NCI-H748 (cell line): Measurements from ENCODE around the gene IMP4.

Source experiments
- DNase-seq: peaks from one replicate; lab custom pipeline; 2025; ENCODE audit not compliant: unreplicated experiment; lab: John Stamatoyannopoulos, UW

The IMP4 gene

DNA sequence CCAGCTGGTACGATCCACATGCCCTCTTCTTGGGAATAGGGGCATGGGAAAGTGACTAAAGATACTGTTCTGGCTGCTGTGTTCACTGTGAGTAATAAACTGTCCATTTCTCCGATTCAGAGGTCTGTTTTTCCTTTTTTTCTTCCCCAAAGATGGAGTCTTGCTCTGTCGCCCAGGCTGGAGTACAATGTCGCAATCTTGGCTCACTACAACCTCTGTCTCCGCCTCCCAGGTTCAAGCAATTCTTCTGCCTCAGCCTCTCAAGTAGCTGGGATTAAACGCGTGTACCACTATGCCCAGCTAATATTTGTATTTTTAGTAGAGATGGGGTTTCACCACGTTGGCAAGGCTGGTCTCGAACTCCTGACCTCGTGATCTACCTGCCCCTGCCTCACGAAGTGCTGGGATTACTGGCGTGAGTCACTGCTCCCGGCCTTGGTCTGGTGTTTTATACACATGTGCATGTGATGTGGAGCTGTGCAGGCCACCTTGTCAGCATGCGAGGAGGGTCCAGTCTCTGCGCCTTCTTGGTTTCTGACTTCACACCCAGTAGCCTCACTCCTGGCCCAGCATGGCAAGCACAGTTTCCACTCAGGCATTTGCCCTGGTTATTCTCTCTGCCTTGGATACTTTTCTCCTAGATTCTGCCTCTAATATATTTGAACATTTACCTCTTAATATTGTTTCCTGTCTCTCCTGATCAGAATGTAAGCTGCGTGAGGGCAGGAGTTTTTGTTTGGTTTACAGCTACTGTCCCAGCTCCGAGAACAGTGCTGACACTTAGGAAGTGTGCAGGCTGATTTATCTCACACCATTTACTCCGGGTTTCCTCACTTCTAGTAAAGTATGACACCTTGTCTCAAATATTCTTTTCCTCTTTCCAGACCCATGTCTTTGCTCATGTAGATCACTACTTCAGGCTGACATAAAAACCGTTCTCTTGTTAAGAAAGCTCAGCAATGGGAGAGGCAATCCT is 32.9 kb downstream of the IMP4 start:
- no peak for DNase-seq

DNA sequence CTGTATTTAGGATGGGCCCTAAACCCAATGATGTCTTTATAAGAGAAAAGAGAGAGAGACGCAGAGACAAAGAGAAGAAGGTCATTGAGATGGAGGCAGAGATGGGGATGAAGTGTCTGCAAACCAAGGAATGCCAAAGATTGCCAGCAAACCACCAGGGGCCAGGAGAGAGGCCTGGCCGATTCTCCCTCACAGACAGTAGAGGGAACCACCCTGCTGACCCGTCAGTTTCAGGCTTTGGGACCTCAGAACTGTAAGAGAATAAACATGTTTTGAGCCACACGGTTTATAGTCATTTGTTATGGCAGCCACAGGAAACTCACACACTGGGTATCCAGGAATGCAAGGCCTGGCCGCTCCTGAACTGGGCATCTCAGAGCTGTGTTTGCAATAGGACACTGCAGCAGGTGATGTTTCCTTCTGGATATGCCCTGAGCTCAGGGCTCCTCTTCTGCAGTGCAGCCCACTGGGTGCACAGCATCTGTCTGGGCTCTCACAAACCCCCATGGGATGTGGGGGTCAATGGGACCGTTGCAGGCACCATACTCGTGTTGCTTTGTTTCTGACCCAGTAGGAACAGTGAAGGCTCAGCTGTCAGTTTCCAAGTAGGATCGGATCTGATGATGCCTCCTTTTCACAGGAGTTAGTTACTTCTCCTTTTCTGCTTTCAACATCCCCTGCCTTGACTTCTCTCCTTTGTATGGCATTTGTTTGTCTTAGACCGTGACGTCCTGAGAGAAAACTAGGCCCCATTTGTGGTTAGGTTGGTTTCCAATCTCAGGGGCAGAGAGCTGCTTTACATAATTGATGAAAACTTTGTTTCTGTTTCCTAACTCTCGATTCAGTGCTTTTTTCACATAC is 34.0 kb downstream of the IMP4 start:
- no peak for DNase-seq

DNA sequence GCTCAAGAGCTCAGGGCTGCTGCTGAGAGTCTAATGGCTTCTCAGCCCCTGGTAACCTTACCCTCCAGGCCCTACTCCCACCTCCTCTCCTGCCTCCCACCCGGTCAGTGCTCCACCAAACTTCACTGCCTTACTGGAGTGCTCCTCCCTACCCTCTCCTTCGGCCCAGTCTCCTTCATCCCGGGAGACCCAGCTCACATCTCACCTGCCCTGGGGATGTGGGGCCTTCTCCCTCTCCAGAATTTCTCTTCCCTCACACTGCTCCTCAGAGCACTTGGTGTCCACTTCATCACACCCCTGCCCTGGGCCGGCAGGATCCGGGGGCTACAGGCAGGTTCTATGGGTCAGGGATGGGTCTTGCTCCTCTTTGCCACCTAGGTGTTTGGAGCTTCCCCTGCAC is 34.8 kb downstream of the IMP4 start:
- DNase-seq = no peak

DNA sequence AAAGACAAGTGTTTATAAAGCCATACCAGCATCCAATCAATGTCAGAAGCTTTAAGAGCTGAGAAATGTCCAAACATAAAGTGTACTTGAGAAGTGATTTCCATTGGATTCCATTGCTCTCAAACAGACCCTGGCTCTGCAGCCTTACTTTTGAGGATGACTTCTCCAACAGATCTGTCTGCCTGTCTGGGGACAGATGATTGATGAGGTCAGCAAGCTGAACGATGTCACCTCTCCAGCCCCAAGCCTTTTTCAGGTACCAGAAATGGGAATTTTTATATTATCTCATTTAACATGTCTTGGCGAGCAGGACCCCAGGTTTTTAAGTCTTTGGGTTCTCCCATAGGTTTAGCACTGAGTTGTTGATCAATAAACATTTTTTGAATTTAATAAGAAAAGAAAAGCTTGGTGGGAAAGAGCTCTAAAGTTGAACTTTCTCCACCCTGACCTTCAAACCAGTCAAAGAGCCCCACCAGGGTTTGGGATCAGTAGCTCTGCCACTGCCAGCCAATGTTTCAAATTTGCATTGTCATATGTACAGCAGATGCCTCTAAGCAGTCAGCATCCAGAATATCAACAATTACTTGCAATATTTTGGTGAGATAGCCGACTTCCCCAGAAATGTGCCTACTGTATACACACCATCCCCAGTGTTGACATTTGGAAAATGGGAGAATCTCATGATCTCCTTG is 35.7 kb downstream of the IMP4 start:
- no peak for DNase-seq

DNA sequence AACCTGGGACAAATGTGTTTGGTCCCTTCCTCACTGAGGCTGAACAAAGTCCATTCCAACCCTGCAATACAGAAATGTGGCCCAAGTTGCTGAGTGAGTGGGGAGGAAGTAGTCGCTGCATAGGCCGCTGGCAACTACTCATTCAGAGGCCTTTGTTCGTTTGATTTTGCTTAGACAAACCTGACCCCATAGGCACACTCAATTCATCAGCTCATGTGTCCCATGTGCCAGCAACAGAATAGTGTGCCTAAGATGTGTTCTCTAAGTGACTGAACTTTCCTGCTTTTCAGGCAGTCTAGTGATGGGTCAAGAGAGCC is 36.2 kb downstream of the IMP4 start:
- DNase-seq = no peak

DNA sequence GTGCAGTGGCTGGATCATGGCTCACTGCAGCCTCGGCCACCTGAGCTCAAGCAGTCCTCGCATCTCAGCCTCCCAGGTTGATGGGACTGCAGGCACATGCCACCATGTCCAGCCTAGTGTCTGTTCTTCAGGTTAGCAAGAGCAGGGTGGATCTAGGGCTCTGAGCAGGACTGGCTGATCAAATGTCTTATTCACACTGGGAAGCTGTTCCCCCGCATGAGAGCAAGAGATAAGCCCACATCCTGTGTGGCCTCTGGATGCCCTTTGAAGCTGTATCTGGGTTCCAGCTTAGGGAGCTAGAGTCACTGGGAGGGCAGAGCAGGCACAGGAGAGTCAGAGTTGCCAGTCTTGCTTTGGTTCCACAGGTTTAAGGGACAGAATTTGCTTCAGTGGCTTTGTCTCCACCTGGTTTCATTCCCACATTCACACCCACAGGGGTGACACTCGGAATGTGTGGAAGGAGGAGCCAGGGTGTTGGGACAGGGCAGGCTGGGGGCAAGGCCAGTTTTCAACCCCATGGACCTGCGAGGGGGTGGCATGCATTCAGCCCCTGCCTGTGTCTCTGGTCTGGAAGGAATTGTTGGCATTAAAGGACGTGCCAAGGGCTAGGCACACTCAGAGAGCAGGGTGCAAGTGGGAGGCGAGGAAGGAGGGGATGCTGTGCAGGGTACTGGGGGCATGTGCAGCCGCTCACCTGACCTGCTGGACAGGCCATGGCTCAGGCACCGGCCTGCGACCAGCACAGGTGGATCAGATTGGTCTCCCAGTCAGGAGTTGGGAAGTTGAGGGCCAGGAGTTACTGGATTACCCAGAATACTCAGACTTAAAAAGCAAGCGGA is 37.6 kb downstream of the IMP4 start:
- no peak for DNase-seq

DNA sequence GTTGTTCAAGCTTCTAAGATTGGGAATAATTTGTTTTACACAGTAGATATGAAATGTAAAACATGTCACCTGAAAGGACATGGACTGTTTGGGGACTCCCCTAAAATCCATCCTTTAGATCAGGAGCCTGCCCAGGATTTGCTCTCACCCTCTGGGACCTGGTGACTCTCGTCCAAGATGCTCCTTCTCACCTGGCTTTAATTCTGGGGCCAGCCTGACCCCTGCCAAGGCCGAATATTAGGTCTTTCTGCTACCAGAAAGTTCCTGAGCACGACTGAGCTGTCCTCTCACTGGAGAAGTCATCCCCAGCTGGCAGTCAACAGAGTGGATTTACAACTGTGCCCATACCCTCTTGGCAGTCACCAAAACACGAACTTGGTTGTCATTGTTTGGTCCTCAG is 38.4 kb downstream of the IMP4 start:
- DNase-seq = no peak

DNA sequence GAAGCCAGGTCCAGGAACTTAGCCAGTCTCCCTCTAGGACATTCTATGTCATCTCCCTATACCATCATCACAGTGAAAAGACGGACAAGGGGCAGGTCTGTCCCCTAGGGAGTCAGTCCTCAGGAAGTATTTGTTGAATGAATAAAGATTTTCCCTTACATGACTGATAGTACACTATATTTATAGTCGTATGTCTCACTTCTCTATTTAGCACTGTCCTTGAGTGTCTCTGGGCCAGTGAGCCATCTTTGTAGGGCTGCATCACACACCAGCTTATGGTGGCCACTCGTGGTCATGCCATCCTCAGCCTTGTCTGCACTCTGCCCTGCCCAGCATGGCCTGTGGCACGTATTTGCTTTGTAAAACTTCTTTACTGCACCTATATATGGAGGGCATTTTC is 38.9 kb downstream of the IMP4 start:
- no peak for DNase-seq

DNA sequence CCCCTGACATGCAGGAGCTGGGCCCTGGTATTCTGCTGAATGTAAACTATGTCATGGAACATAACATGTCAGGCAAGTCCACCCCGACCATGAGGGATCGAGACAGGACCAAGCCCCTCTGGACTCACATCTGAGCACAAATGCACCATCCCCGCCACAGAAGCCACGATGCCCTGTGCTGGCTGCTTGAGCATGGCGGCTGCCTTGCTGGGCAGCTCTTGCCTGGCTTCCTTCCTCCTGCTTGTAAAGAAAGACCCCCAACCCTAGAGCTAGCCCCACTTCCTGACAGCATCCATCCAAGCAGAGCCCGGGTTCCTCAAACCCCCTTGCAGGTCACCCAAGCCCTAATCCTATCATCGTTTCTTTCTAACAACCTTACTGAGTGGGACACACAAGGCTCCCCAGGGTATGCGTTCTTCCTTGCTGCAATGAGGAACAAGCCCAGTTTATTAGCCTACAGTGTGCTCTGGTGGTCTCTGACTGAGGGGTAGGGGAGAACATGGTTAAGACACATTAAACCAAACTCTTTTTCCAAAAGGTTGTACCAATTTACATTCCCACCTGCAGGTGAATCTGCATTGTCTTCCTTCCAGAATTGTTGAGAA is 39.7 kb downstream of the IMP4 start:
- no peak for DNase-seq

DNA sequence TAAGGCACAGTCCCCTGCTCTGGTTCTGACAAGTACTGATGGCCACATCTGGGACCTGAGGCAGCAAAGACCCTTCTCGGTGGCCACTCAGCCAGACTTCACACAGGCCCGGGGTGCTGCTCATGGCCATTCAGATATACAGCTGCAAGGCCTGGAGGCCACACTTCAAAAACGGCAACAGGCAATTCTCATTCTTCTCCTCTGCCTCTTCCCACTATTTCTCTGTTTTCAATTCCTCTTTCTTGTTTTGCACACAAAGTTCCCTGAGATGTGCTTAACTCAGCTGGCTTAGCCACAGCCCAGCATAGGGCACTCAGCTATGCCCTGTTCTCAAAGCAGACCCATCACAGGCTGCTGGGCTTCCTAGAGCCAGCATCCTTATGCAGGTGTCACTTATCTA is 43.0 kb downstream of the IMP4 start:
- no peak for DNase-seq

DNA sequence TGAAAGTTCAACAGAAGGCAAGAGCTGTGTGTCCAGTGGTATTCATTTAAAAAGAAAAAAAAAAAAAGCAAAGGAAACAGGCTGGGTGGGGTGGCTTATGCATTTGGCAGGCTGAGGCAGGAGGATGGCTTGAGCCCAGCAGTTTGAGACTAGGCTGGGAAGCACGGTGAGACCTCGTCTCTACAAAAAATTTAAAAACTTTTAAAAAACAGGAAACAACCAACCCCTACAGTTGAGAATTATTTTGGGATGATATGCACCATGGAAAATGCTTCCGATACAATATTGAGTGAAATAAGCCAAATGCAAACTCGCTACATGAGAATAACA is 44.3 kb downstream of the IMP4 start:
- no peak for DNase-seq

DNA sequence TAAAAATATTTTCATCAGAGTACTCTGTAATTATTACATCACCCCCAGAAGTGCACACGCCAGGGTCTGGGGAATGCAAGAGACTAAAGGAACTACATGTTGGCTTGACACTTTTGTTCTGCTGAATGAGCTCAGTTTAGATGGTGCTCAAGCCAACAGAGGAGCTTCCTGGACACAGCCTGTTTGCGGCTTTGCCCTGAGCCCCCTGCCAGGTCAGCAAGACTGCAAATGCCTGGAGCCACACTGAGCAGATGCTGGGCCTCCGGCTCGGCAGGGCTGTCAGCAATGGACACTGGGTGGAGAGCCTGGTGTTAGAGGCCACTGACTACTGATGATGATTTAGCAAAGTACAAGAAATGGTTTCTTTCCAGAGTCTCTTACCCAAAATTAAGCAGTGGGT is 45.1 kb downstream of the IMP4 start:
- no peak for DNase-seq

DNA sequence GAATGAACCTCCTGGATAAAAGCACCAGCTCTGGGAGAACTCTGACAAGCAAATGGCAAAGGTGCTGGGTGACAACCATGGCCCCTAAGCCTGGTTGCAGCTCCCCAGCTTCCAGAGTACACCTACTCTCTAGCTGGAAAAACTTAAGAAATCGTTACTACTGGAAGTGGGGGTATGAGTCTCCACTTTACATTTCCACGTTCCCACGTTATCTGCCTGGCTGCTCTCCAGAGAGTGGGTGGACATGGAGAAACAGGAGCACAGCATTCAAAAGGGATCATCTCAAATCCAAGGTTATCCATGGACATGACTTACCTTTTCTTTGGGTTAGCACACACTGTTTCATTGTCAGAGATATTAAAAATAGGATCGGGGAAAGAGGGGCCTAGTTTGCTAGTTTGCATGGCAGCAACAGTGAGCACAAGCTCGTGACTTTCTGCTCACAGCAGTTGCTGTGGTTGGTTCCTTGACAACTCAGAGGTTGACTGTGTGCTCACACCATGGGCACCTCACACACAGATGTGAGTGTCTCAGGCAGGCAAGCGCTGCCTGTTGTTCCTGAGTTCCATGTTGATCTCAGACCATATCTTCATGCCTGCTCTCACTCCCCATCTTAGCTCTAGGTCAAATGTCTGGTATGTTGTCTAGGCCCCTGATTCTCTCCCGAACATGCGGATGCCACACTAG is 45.7 kb downstream of the IMP4 start:
- no peak for DNase-seq

DNA sequence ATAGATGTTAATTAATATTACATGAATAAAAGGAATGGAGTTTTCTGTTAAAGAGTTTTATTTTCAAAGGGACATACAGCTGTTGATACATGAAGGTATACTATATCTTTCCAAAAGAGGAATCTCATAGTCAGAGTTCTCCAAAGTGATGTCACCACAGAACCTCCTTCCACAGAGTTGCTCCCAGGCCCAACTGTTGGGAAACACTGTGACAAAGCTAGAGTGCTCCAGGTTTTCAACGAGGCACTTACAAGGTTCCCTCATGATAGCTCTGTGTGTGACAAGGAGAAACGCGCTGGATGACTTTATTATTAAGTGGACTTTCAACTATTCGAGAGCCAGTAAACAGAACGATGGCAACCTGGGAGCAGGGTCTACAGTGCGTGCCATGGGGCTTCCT is 46.7 kb downstream of the IMP4 start:
- no peak for DNase-seq

DNA sequence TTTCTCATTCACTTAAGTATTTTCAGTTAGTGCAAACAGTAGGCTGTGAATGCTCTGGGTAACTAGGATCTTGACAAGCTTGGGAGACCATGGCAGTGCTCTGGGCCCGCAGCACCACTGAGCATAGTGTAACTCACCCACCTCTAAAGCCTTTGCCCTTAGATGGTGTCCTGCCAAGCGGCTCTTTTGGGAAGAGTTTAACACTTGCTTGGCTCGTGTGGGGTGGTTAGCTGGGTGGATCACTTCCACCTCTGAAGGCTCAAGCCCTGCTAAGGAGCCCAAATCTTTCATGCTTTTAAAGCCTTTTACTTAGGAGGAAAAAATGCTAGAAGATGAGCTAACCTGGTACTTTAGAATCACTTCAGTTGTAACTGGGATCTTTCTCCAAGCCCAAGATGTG is 47.1 kb downstream of the IMP4 start:
- DNase-seq = no peak

DNA sequence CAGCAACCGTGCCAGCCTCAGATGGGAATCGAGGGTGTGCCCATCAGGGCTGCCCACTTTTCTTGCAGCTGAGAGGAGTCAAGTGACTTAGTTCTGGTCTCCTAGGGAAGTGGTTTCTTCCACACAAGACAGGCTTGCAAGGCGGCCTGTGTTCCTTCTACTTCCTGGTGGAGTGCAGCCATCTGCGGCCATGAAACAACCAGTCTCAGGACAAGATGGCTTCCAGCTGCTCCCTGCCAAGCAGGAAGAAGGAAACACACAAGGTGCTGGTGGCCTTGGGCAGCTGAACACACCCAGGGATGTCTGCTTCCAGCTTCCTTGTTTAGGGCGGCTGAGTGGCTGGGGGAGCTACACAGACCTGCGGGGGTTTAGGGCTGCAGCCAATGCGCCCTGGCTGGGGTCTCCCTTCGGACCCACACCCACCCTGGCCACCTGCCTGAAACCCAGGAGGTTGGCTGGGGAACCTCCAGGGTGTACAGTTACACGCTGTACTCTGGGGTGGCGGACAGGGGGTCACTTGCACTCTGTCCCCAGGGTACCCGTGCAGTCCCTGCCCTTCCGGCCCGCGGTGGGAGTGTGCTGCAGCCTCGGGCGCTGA is 47.9 kb downstream of the IMP4 start:
- no peak for DNase-seq

DNA sequence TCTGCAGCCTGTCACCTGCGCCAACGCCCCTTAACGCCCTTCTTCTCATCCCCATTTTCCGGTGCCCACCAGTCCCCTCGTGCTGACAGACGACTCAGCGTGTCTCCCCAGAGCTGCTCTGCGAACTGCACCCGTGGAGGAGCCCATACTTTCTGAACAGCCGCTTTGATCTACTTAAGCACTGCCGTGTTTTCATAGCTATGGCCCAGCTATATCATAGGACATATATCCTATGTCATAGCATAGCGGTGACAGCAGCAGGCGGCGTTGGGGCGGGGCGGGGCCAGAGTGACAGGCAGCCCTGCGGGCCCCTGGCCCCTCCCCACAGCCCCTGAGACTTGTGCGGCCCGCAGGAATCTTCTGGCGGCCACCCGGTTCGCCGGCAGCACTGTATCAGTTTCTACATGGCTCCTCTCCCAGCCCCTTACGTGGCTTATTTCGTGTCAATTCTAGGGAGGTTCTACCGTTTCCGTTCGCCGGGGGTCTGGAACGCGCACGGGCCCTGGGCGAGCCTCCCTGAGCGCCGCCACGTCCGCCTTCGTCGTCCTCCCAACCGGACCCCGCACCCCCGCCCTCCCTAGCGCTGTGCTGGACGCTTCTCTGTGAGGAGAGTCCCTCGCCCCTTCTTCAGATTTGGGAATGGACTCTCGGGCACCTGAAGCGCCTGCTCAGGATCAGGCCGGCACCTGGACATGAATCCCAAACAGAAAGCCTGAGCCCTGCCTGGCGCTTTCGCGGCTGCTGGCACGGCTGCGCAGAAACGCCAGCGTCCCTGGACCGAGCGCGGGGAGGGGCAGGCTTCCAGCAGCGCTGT is 48.6 kb downstream of the IMP4 start:
- DNase-seq = peak; percentile 64

DNA sequence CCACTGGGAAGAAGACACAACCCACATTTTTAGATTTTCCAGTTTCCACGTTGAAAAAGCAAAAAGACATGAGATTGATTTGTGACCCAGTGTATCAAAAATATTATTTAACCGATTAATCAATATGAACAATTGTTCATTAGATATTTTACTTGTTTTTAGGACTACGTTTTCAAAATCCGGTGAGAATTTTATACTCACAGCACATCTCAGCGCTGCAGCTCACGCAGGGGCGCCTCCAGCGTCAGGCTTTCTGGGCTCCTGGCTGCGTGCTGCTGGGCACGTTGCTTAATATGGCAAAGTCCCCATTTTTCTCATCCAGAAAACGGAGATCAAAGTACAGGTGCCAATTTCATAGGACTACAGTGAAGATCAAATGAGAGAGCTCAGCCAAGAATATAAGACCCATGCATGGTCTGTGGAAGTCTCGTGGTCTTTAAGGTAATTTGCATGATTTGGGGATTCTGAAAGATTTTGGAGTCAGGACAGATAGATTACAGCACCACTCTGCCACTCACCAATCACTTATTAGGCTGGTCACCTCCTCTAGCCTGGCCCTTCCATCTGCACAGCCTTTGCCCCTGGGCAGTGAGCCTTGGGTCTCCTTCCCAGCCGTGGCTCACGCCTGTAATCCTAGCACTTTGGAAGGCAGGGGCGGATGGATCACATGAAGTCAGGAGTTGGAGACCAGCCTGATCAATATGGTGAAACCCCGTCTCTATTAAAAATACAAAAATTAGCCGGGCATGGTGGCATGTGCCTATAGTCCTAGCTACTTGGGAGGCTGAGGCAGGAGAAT is 49.4 kb downstream of the IMP4 start:
- peak; percentile 51 for DNase-seq
